ENCODE results near the gene RBM4.

DNA sequence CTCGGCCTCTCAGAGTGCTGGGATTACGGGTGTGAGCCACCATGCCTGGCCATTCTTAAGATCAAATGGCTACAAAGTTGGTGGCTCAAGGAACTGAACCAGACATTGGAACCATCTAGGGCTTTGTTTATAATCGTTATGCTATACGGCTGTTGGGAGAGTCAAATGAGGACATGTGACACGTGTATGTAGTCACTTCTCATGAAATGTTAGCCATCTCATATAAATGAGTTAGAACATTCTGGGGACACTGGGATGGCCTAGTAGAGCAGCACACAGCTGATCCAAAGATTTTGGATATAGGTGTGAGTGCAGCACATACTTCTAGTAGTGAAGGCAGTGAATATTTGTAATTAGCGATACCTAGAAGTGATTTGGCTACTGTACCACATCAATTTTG, 6.6 kb upstream of the RBM4 start:
- TF ChIP-seq, protein P1, sequence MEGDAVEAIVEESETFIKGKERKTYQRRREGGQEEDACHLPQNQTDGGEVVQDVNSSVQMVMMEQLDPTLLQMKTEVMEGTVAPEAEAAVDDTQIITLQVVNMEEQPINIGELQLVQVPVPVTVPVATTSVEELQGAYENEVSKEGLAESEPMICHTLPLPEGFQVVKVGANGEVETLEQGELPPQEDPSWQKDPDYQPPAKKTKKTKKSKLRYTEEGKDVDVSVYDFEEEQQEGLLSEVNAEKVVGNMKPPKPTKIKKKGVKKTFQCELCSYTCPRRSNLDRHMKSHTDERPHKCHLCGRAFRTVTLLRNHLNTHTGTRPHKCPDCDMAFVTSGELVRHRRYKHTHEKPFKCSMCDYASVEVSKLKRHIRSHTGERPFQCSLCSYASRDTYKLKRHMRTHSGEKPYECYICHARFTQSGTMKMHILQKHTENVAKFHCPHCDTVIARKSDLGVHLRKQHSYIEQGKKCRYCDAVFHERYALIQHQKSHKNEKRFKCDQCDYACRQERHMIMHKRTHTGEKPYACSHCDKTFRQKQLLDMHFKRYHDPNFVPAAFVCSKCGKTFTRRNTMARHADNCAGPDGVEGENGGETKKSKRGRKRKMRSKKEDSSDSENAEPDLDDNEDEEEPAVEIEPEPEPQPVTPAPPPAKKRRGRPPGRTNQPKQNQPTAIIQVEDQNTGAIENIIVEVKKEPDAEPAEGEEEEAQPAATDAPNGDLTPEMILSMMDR (IDR thresholded peaks at IDR 0.05; ENCODE audit: low read depth, low read length, poor library complexity, severe bottlenecking) = no peak
- no peak for TF ChIP-seq EZH2phosphoT487 (IDR thresholded peaks at IDR 0.05; ENCODE audit: borderline replicate concordance, low read length)
